MM.1S (cell line): Measurements from ENCODE around the gene LMCD1.

Experiments used
- DNase-seq: peaks from one replicate; pipeline ENCODE4 v3.0.0-alpha.2; 2015
- H2AFZ ChIP-seq: fragments of 300-600 bp; sonication (generic); 2 replicates; pipeline ENCODE4 v1.6.0; 2016; ENCODE audit warnings: antibody characterized with exemption, low read length
- H3F3A ChIP-seq: fragments of 300-600 bp; sonication (generic); 2 replicates; pipeline ENCODE4 v1.6.1; 2016; ENCODE audit warnings: mild to moderate bottlenecking, antibody characterized with exemption, low read length, moderate library complexity, mixed read lengths; ENCODE audit not compliant: insufficient read depth
- H3K27ac ChIP-seq: fragments of 300-600 bp; sonication (generic); 2 replicates; pipeline ENCODE4 v1.5.1; 2016; ENCODE audit warnings: mild to moderate bottlenecking, low read length
- H3K27me3 ChIP-seq: fragments of 300-600 bp; sonication (generic); replicated peaks from 2 replicates; pipeline ENCODE4 v1.6.0; 2016; ENCODE audit warnings: low read length; ENCODE audit not compliant: insufficient read depth
- H3K36me3 ChIP-seq: fragments of 300-600 bp; sonication (generic); replicated peaks from 2 replicates; pipeline ENCODE4 v1.6.1; 2016; ENCODE audit warnings: mild to moderate bottlenecking, low read length, mixed read lengths; ENCODE audit not compliant: insufficient read depth
- H3K4me1 ChIP-seq: fragments of 300-600 bp; sonication (generic); 2 replicates; pipeline ENCODE4 v1.6.1; 2016; ENCODE audit warnings: low read length, mixed read lengths
- H3K4me2 ChIP-seq: fragments of 300-600 bp; sonication (generic); 2 replicates; pipeline ENCODE4 v1.6.0; 2016; ENCODE audit warnings: low read depth, low read length
- H3K4me3 ChIP-seq: fragments of 300-600 bp; sonication (generic); 2 replicates; pipeline ENCODE4 v1.5.1; 2016; ENCODE audit warnings: low read length, mixed read lengths
- H3K79me2 ChIP-seq: fragments of 300-600 bp; sonication (generic); 2 replicates; pipeline ENCODE4 v1.6.1; 2016; ENCODE audit warnings: mixed run types, low read length, mixed read lengths
- H3K9ac ChIP-seq: fragments of 300-600 bp; sonication (generic); 2 replicates; pipeline ENCODE4 v1.6.1; 2016; ENCODE audit warnings: low read length, mixed read lengths
- H3K9me2 ChIP-seq: fragments of 300-600 bp; sonication (generic); replicated peaks from 2 replicates; pipeline ENCODE4 v1.6.1; 2016; ENCODE audit warnings: mild to moderate bottlenecking, low read length, mixed read lengths; ENCODE audit not compliant: insufficient read depth
- H3K9me3 ChIP-seq: fragments of 300-600 bp; sonication (generic); replicated peaks from 2 replicates; pipeline ENCODE4 v1.6.1; 2016; ENCODE audit warnings: mild to moderate bottlenecking, low read length, mixed read lengths; ENCODE audit not compliant: insufficient read depth
- H4K20me1 ChIP-seq: fragments of 300-600 bp; sonication (generic); 2 replicates; pipeline ENCODE4 v1.6.1; 2016; ENCODE audit warnings: mild to moderate bottlenecking, low read length, moderate library complexity, mixed read lengths; ENCODE audit not compliant: insufficient read depth
- EZH2 ChIP-seq: fragments of 300-600 bp; sonication (generic); optimal IDR thresholded peaks from 2 replicates; pipeline ENCODE3; 2017; ENCODE audit warnings: low read depth, mild to moderate bottlenecking, antibody characterized with exemption, low read length, mixed read lengths
- EZH2phosphoT487 ChIP-seq: fragments of 300-600 bp; sonication (generic); IDR thresholded peaks from 2 replicates; pipeline ENCODE4 v1.6.1; 2018; ENCODE audit warnings: antibody characterized with exemption, low read length
- TF ChIP-seq, protein P1 (sequence below): fragments of 300-600 bp; sonication (generic); IDR thresholded peaks from 2 replicates; pipeline ENCODE4 v1.5.1; 2016; ENCODE audit warnings: antibody characterized with exemption, low read length, mixed read lengths

LMCD1 gene

GRCh38 chr3:8597219-8597853, 95.7 kb downstream of the LMCD1 start:
- H3F3A ChIP-seq = no peaks in the 10 kb centered on the region
- no peak overlapping the region for H3K27ac ChIP-seq
- TF ChIP-seq EZH2phosphoT487 (no peak), EZH2 (no peak)
- TF ChIP-seq, protein P1, sequence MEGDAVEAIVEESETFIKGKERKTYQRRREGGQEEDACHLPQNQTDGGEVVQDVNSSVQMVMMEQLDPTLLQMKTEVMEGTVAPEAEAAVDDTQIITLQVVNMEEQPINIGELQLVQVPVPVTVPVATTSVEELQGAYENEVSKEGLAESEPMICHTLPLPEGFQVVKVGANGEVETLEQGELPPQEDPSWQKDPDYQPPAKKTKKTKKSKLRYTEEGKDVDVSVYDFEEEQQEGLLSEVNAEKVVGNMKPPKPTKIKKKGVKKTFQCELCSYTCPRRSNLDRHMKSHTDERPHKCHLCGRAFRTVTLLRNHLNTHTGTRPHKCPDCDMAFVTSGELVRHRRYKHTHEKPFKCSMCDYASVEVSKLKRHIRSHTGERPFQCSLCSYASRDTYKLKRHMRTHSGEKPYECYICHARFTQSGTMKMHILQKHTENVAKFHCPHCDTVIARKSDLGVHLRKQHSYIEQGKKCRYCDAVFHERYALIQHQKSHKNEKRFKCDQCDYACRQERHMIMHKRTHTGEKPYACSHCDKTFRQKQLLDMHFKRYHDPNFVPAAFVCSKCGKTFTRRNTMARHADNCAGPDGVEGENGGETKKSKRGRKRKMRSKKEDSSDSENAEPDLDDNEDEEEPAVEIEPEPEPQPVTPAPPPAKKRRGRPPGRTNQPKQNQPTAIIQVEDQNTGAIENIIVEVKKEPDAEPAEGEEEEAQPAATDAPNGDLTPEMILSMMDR = no peak
- no peak overlapping the region for H2AFZ ChIP-seq
- H4K20me1 ChIP-seq = no peaks in the 10 kb centered on the region
- H3K4me2 ChIP-seq = no peak overlapping the region
- no peaks in the 10 kb centered on the region for H3K27me3 ChIP-seq
- H3K79me2 ChIP-seq = no peaks in the 10 kb centered on the region
- no peaks in the 10 kb centered on the region for H3K9me3 ChIP-seq
- no peaks in the 10 kb centered on the region for H3K9me2 ChIP-seq
- H3K9ac ChIP-seq = no peak overlapping the region
- H3K36me3 ChIP-seq = no peaks in the 10 kb centered on the region
- no peaks in the 10 kb centered on the region for H3K4me1 ChIP-seq
- H3K4me3 ChIP-seq = no peak overlapping the region
- no peak for DNase-seq

GRCh38 chr3:8599146-8599545, 97.5 kb downstream of the LMCD1 start:
- Histone ChIP-seq H3K4me1 (no peaks in the 10 kb centered on the region), H3K4me2 (no peak overlapping the region), H3K4me3 (no peak overlapping the region), H3K27me3 (no peaks in the 10 kb centered on the region), H3K9ac (no peak overlapping the region), H3F3A (no peaks in the 10 kb centered on the region), H3K79me2 (no peaks in the 10 kb centered on the region), H3K27ac (no peak overlapping the region), H3K9me2 (no peaks in the 10 kb centered on the region), H4K20me1 (no peaks in the 10 kb centered on the region), H2AFZ (no peak overlapping the region), H3K36me3 (no peaks in the 10 kb centered on the region), H3K9me3 (no peaks in the 10 kb centered on the region)
- TF ChIP-seq EZH2phosphoT487 = no peak
- DNase-seq = no peak

DNA sequence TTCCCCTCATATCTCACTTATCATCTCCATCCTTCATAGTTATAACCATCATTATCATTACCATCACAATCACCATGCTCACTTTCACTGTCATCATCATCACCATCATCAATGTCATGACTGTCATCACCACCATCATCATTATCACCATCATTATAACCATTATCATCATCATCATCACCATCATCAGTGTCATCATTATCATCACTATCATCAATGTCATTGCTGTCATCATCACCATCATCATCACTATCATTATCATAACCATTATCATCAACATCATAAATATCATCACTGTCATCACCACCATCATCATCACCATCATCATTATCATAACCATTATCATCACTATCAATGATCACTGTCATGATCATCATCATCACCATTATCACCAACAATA, 98.8 kb downstream of the LMCD1 start:
- Histone ChIP-seq H3K4me1 (no peaks in the 10 kb centered on the region), H3K27me3 (no peaks in the 10 kb centered on the region), H3K4me3 (no peak overlapping the region), H3F3A (no peaks in the 10 kb centered on the region), H3K9ac (no peak overlapping the region), H3K9me2 (no peaks in the 10 kb centered on the region), H4K20me1 (no peaks in the 10 kb centered on the region), H3K36me3 (no peaks in the 10 kb centered on the region), H3K9me3 (no peaks in the 10 kb centered on the region), H3K27ac (no peak overlapping the region), H3K4me2 (no peak overlapping the region), H2AFZ (no peak overlapping the region), H3K79me2 (no peaks in the 10 kb centered on the region)
- no peak for DNase-seq
- TF ChIP-seq EZH2phosphoT487 = no peak
- no peak for TF ChIP-seq EZH2
- TF ChIP-seq, protein P1 = no peak

DNA sequence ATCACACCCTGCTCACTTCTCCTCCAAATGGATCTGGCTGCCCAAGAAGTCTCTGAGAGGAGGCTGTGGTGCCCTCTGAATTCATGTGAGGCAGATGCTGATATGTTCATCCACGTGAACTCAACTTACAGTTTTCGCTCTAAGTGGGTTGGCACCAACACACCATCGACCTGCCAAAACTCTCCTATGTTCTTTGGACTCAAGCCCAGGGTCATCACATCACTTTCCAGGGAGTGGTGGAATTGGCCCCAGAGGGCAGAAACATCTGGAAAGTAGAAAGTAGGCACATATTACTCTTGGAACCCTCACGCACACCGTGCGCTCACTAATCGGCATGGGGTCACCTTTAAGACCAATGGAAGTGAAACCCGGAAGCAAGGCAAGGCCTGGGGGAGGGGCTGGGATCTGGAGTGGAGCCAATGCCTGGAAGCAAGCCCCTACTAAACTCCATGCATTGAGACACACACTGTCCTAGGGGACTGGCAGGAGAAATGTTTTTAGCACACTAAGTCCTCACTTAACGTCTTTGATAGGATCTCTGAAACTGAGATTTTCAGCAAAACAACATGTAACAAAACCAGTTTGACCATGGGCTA, 101.6 kb downstream of the LMCD1 start:
- Histone ChIP-seq H3K27ac (no peak overlapping the region), H3K9me2 (no peaks in the 10 kb centered on the region), H3K4me3 (no peak overlapping the region), H3K4me1 (no peaks in the 10 kb centered on the region), H3K79me2 (no peaks in the 10 kb centered on the region), H3K9me3 (no peaks in the 10 kb centered on the region), H4K20me1 (no peaks in the 10 kb centered on the region), H3K27me3 (no peaks in the 10 kb centered on the region), H3F3A (no peaks in the 10 kb centered on the region), H3K4me2 (no peak overlapping the region), H3K36me3 (no peaks in the 10 kb centered on the region), H3K9ac (no peak overlapping the region), H2AFZ (no peak overlapping the region)
- TF ChIP-seq, protein P1 = no peak
- TF ChIP-seq EZH2 (no peak), EZH2phosphoT487 (no peak)
- DNase-seq = no peak
